ENCODE measurements around the gene C21orf58. TPM values are rescaled to one million over a fixed set of nuclear protein-coding genes. Genes with fewer than 3 reads are reported as not detected.

The C21orf58 gene
- total and polyA plus RNA-seq, 2 experiments from 2014 or later: 17.7 to 23.9 TPM

GRCh38 chr21:46354046-46354445 lies 30.4 kb upstream of the C21orf58 start:
- Histone ChIP-seq H3F3A (replicated peaks; ENCODE audit: low read depth) (no peaks in the 10 kb centered on the region), H3K9me2 (ENCODE audit: insufficient read depth) (no peaks in the 10 kb centered on the region), H3K27ac (ENCODE audit: low read depth) (no peak overlapping the region), H3K4me3 (no peak overlapping the region), H3K79me2 (replicated peaks; ENCODE audit: insufficient read depth) (no peaks in the 10 kb centered on the region), H2AFZ (no peak overlapping the region), H4K20me1 (replicated peaks; ENCODE audit: insufficient read depth) (no peaks in the 10 kb centered on the region; the same call in none of the 2 replicates), H3K27me3 (ENCODE audit: insufficient read depth) (no peaks in the 10 kb centered on the region), H3K4me2 (no peak overlapping the region), H3K36me3 (ENCODE audit: insufficient read depth) (peaks cover 26% of the 10 kb centered on the region), H3K4me1 (ENCODE audit: insufficient read depth) (no peaks in the 10 kb centered on the region)
- H3K4me3 Mint-ChIP-seq: no peak overlapping the region
- H3K36me3 Mint-ChIP-seq (ENCODE audit: low read depth): peaks cover 64% of the 10 kb centered on the region
- H3K9me3 Mint-ChIP-seq: no peaks in the 10 kb centered on the region
- no peak overlapping the region for H3K27ac Mint-ChIP-seq
- no peak for TF ChIP-seq ZNF114 (CRISPR knock-in tag; IDR thresholded peaks at IDR 0.05)
- TF ChIP-seq STAT1 (IDR thresholded peaks at IDR 0.05; ENCODE audit: unreplicated experiment): no peak
- TF ChIP-seq, protein P1, sequence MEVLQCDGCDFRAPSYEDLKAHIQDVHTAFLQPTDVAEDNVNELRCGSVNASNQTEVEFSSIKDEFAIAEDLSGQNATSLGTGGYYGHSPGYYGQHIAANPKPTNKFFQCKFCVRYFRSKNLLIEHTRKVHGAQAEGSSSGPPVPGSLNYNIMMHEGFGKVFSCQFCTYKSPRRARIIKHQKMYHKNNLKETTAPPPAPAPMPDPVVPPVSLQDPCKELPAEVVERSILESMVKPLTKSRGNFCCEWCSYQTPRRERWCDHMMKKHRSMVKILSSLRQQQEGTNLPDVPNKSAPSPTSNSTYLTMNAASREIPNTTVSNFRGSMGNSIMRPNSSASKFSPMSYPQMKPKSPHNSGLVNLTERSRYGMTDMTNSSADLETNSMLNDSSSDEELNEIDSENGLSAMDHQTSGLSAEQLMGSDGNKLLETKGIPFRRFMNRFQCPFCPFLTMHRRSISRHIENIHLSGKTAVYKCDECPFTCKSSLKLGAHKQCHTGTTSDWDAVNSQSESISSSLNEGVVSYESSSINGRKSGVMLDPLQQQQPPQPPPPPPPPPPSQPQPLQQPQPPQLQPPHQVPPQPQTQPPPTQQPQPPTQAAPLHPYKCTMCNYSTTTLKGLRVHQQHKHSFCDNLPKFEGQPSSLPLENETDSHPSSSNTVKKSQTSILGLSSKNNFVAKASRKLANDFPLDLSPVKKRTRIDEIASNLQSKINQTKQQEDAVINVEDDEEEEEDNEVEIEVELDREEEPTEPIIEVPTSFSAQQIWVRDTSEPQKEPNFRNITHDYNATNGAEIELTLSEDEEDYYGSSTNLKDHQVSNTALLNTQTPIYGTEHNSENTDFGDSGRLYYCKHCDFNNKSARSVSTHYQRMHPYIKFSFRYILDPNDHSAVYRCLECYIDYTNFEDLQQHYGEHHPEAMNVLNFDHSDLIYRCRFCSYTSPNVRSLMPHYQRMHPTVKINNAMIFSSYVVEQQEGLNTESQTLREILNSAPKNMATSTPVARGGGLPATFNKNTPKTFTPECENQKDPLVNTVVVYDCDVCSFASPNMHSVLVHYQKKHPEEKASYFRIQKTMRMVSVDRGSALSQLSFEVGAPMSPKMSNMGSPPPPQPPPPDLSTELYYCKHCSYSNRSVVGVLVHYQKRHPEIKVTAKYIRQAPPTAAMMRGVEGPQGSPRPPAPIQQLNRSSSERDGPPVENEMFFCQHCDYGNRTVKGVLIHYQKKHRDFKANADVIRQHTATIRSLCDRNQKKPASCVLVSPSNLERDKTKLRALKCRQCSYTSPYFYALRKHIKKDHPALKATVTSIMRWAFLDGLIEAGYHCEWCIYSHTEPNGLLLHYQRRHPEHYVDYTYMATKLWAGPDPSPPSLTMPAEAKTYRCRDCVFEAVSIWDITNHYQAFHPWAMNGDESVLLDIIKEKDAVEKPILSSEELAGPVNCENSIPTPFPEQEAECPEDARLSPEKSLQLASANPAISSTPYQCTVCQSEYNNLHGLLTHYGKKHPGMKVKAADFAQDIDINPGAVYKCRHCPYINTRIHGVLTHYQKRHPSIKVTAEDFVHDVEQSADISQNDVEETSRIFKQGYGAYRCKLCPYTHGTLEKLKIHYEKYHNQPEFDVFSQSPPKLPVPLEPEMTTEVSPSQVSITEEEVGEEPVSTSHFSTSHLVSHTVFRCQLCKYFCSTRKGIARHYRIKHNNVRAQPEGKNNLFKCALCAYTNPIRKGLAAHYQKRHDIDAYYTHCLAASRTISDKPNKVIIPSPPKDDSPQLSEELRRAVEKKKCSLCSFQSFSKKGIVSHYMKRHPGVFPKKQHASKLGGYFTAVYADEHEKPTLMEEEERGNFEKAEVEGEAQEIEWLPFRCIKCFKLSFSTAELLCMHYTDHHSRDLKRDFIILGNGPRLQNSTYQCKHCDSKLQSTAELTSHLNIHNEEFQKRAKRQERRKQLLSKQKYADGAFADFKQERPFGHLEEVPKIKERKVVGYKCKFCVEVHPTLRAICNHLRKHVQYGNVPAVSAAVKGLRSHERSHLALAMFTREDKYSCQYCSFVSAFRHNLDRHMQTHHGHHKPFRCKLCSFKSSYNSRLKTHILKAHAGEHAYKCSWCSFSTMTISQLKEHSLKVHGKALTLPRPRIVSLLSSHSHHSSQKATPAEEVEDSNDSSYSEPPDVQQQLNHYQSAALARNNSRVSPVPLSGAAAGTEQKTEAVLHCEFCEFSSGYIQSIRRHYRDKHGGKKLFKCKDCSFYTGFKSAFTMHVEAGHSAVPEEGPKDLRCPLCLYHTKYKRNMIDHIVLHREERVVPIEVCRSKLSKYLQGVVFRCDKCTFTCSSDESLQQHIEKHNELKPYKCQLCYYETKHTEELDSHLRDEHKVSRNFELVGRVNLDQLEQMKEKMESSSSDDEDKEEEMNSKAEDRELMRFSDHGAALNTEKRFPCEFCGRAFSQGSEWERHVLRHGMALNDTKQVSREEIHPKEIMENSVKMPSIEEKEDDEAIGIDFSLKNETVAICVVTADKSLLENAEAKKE (CRISPR knock-in tag; IDR thresholded peaks at IDR 0.05): no peak
- TF ChIP-seq JUNB (IDR thresholded peaks at IDR 0.05; ENCODE audit: unreplicated experiment): no peak
- TF ChIP-seq EZH2phosphoT487 (IDR thresholded peaks at IDR 0.05; ENCODE audit: unreplicated experiment): no peak
- TF ChIP-seq CREB1 (CRISPR knock-in tag; IDR thresholded peaks at IDR 0.05; ENCODE audit: low read depth): no peak
- TF ChIP-seq ZNF331 (CRISPR knock-in tag; IDR thresholded peaks at IDR 0.05; ENCODE audit: low read depth): no peak
- no peak for TF ChIP-seq NANOG (IDR thresholded peaks at IDR 0.05; ENCODE audit: borderline replicate concordance)
- TF ChIP-seq, protein P2, sequence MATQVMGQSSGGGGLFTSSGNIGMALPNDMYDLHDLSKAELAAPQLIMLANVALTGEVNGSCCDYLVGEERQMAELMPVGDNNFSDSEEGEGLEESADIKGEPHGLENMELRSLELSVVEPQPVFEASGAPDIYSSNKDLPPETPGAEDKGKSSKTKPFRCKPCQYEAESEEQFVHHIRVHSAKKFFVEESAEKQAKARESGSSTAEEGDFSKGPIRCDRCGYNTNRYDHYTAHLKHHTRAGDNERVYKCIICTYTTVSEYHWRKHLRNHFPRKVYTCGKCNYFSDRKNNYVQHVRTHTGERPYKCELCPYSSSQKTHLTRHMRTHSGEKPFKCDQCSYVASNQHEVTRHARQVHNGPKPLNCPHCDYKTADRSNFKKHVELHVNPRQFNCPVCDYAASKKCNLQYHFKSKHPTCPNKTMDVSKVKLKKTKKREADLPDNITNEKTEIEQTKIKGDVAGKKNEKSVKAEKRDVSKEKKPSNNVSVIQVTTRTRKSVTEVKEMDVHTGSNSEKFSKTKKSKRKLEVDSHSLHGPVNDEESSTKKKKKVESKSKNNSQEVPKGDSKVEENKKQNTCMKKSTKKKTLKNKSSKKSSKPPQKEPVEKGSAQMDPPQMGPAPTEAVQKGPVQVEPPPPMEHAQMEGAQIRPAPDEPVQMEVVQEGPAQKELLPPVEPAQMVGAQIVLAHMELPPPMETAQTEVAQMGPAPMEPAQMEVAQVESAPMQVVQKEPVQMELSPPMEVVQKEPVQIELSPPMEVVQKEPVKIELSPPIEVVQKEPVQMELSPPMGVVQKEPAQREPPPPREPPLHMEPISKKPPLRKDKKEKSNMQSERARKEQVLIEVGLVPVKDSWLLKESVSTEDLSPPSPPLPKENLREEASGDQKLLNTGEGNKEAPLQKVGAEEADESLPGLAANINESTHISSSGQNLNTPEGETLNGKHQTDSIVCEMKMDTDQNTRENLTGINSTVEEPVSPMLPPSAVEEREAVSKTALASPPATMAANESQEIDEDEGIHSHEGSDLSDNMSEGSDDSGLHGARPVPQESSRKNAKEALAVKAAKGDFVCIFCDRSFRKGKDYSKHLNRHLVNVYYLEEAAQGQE (IDR thresholded peaks at IDR 0.05; ENCODE audit: unreplicated experiment): no peak
- TF ChIP-seq ETS1 (IDR thresholded peaks at IDR 0.05): no peak
- no peak for TF ChIP-seq EZH2 (IDR thresholded peaks at IDR 0.05; ENCODE audit: low read depth, unreplicated experiment)
- TF ChIP-seq POLR2AphosphoS5 (IDR thresholded peaks at IDR 0.05; ENCODE audit: low read depth): no peak
- TF ChIP-seq CTCF (conservative IDR thresholded peaks at IDR 0.05; ENCODE audit: low read depth in 2 of 2): no peak
- no peaks in the 10 kb centered on the region for H3K4me1 Mint-ChIP-seq
- no peak for ATAC-seq
- H3K27me3 Mint-ChIP-seq (ENCODE audit: insufficient read depth, low read depth, poor library complexity): peaks cover 12% of the 10 kb centered on the region
- DNase-seq (ENCODE audit: low spot score): no peak

Measured in GM23338 (cell line).